Parathyroid adenoma (tissue), 2 donors: ENCODE data around the gene MRPL38.

Experiments
- H2AFZ ChIP-seq: fragments of 300-600 bp; sonication (generic); one replicate; pipeline ENCODE4 v1.7.0; 2017; ENCODE audit warnings: antibody characterized with exemption, mild to moderate bottlenecking
- H3K27ac ChIP-seq: fragments of 300-600 bp; sonication (generic); one replicate; pipeline ENCODE4 v1.7.0; 2017
- H3K27me3 ChIP-seq: fragments of 300-600 bp; sonication (generic); one replicate; pipeline ENCODE4 v1.7.0; 2017; ENCODE audit warnings: low read length; ENCODE audit not compliant: control insufficient read depth, insufficient read depth
- H3K36me3 ChIP-seq: fragments of 300-600 bp; sonication (generic); one replicate; pipeline ENCODE4 v1.7.0; 2017; ENCODE audit warnings: low read length; ENCODE audit not compliant: control insufficient read depth, insufficient read depth
- H3K4me1 ChIP-seq: fragments of 300-600 bp; sonication (generic); one replicate; pipeline ENCODE4 v1.7.0; 2017; ENCODE audit warnings: control low read depth
- H3K4me2 ChIP-seq: fragments of 300-600 bp; sonication (generic); one replicate; pipeline ENCODE4 v1.7.0; 2017; ENCODE audit warnings: low read length
- H3K4me3 ChIP-seq: fragments of 300-600 bp; sonication (generic); one replicate; pipeline ENCODE4 v1.7.0; 2017; ENCODE audit warnings: low read depth, low read length
- H3K79me2 ChIP-seq: fragments of 300-600 bp; sonication (generic); one replicate; pipeline ENCODE4 v1.7.0; 2017; ENCODE audit warnings: control low read depth
- H3K9ac ChIP-seq: fragments of 300-600 bp; sonication (generic); one replicate; pipeline ENCODE4 v1.7.0; 2017; ENCODE audit warnings: mild to moderate bottlenecking
- H3K9me3 ChIP-seq: fragments of 300-600 bp; sonication (generic); one replicate; pipeline ENCODE4 v1.7.0; 2017; ENCODE audit warnings: low read length; ENCODE audit not compliant: control insufficient read depth
- TF ChIP-seq, protein P1 (sequence below): fragments of 300-600 bp; sonication (generic); IDR thresholded peaks from one replicate; pipeline ENCODE4 v1.7.0; 2017; ENCODE audit warnings: antibody characterized with exemption, mild to moderate bottlenecking
- donor health status: primary hyperparathyroidism.

MRPL38 gene

DNA sequence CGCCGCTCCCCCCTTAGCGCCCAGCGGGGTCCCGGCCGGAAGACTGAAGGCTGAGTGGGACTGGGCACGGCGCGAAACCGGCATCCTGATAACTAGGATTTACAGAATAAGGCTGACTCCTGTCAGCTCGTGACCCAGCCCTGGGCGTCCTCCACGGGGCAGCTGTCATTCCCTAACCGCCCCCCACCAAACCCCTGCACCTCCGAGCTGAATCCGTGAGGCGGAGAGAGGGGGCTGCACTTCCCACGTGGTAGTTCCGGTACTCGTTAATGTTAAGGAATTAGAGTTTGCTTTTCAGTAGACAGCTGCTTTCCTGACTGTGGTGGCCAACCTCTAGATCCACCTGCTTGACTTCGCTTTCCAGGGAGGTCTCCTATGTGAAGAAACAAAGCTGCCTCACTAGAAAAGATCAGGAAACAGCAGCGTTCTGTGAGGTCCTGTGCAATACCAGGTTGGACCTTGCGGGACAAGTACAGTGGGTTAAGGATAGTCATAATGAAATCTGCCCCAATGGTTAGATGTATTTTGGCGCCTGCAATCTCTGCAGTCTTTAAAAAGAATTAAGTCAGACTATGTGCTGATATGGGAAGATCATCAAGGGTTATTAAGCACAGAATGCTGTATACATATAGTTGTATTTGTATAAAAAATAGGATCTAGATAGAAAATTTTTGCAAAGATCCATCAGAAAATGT is 48.5 kb downstream of the MRPL38 start:
- TF ChIP-seq, protein P1, sequence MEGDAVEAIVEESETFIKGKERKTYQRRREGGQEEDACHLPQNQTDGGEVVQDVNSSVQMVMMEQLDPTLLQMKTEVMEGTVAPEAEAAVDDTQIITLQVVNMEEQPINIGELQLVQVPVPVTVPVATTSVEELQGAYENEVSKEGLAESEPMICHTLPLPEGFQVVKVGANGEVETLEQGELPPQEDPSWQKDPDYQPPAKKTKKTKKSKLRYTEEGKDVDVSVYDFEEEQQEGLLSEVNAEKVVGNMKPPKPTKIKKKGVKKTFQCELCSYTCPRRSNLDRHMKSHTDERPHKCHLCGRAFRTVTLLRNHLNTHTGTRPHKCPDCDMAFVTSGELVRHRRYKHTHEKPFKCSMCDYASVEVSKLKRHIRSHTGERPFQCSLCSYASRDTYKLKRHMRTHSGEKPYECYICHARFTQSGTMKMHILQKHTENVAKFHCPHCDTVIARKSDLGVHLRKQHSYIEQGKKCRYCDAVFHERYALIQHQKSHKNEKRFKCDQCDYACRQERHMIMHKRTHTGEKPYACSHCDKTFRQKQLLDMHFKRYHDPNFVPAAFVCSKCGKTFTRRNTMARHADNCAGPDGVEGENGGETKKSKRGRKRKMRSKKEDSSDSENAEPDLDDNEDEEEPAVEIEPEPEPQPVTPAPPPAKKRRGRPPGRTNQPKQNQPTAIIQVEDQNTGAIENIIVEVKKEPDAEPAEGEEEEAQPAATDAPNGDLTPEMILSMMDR: no peak
- H2AFZ ChIP-seq: peak overlapping the region; percentile 77
- no peaks in the 10 kb centered on the region for H3K9me3 ChIP-seq
- peaks cover 3% of the 10 kb centered on the region for H3K4me1 ChIP-seq
- no peaks in the 10 kb centered on the region for H3K36me3 ChIP-seq
- peaks cover 3% of the 10 kb centered on the region for H3K79me2 ChIP-seq
- H3K9ac ChIP-seq: peak overlapping the region; percentile 62
- no peaks in the 10 kb centered on the region for H3K27me3 ChIP-seq
- peak overlapping the region; percentile 83 for H3K4me2 ChIP-seq
- H3K27ac ChIP-seq: peak overlapping the region; percentile 85
- H3K4me3 ChIP-seq: peak overlapping the region; percentile 86

DNA sequence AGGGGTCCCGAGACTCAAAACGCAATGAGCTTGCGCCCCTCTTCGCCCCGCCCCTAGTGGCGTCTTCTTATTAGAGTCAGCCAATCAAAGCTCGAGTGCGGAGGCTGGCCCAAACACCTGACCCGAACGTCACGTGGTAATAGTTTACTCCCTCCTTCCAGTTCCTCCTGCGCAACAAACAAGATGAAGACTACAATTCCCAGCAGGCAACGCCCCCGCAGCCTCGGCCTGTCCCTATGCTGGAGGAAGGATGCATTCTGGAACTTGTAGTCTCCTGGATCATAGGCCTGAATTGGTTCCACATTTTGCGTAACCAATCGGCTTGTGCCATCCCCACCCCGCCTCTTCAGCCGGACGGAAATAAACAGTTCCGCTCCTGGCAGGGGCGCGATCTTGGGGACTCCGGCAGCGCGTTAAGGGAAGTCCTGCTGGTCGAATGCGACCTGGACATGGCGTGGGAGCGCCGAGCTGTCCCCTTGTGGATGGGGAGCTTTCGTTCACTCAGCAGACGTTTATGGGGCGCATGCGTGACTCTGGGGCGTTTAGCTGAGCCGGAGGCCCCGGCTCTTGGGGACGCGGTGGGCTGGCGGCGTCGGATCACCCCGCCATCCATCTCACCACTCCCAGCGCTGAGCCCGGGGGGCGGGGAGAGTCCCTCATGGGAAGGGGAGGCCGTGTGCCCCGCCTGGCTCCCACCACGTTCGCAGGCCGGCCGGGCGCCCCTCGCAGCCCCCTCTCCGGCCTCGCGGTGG is 49.2 kb downstream of the MRPL38 start, which contains the start of gene WBP2:
Gene WBP2, minus strand, starts transcription at position 26 of the 752 bp plus-strand sequence. CDS start 38 bp downstream, outside the sequence.
- Histone ChIP-seq H3K4me1 (peaks cover 3% of the 10 kb centered on the region), H3K4me2 (peak within 1 kb of the TSS; percentile 92), H3K4me3 (peak within 1 kb of the TSS; percentile 86), H2AFZ (peak within 1 kb of the TSS; percentile 77), H3K79me2 (peaks cover 3% of the 10 kb centered on the region), H3K9ac (peak within 1 kb of the TSS; percentile 62), H3K27me3 (no peaks in the 10 kb centered on the region), H3K9me3 (no peaks in the 10 kb centered on the region), H3K27ac (peak within 1 kb of the TSS; percentile 85), H3K36me3 (no peaks in the 10 kb centered on the region)
- TF ChIP-seq, protein P1: peak; percentile 63

DNA sequence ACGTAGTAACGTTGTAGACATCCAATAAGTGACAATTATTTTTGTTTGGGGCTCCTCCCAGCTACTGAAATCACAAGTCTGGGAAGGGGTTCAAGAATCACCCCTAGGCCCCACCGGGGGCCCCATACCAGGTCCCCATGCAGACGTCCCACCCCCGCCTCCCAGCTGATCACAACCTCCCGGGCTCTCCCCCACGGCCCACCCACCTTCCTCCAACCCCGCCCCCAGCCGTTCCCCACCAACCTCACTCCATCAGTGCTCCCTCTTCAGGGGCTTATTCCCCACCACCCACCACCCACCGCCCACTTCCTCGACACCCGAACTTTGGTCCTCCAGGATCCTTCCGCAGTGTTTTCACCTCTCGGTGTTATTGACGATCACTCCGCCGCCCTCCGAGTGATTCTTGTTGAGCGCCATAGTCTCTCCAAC is 49.8 kb downstream of the MRPL38 start:
- Histone ChIP-seq H3K9ac (peak overlapping the region; percentile 22), H3K79me2 (peaks cover 3% of the 10 kb centered on the region), H3K9me3 (no peaks in the 10 kb centered on the region), H3K4me3 (peak overlapping the region; percentile 86), H3K4me2 (peak overlapping the region; percentile 92), H2AFZ (peak overlapping the region; percentile 61), H3K27ac (peak overlapping the region; percentile 85), H3K4me1 (peaks cover 3% of the 10 kb centered on the region), H3K27me3 (no peaks in the 10 kb centered on the region), H3K36me3 (no peaks in the 10 kb centered on the region)
- TF ChIP-seq, protein P1: no peak

DNA sequence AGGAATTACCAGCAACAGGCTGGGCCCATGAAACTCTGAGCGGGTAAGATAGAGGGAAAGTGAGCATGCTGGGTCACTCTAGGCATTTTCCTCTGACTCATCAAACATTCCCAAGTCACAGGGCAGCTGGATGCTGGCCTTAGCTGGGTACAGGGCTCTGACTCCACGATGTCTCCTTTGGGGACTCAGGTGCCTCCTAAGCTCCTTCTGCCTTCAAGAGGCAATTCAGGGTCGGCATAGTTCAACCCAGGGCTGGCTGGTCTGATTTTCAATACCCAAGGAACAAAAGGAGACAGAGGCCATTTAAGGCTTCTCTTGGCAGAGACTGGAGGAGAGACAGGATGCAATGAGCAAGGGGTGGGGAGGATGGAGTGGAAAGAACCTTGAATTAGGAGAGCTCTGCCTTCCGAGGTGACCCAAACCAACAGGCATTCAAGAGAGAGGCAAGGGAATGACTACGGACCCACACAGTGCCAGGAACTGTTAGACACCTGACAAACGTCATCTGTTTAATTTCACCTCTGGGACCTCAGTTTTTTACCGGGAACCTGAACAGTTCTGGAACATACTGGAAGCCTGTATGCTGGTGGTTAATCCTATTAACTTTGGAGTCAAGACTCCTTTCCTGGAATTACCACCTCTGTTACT is 50.5 kb downstream of the MRPL38 start:
- H3K36me3 ChIP-seq: no peaks in the 10 kb centered on the region
- peak overlapping the region; percentile 85 for H3K27ac ChIP-seq
- no peaks in the 10 kb centered on the region for H3K27me3 ChIP-seq
- no peaks in the 10 kb centered on the region for H3K9me3 ChIP-seq
- TF ChIP-seq, protein P1: no peak
- peak overlapping the region; percentile 61 for H2AFZ ChIP-seq
- peak overlapping the region; percentile 92 for H3K4me2 ChIP-seq
- H3K79me2 ChIP-seq: peaks cover 3% of the 10 kb centered on the region
- peaks cover 3% of the 10 kb centered on the region for H3K4me1 ChIP-seq
- H3K9ac ChIP-seq: no peak overlapping the region
- H3K4me3 ChIP-seq: peak overlapping the region; percentile 86
